K562 (cell line): Measurements from ENCODE around the gene MTMR12. TPM values are rescaled to one million over a fixed set of nuclear protein-coding genes. Genes with fewer than 3 reads are reported as not detected.

ENCODE experiments used
- ATAC-seq: fragments of 200-7000 bp; cut with Tn5 transposase; 3 replicates; pipeline ENCODE4 v1.9.1; 2020; ENCODE audit warnings: moderate library complexity
- BruUV-seq: library from RNA; stranded (reverse); fragments of 400-500 nt; replicated peaks from 2 replicates; lab custom pipeline; 2021; lab: Mats Ljungman, UMichigan
- CTCF ChIA-PET: fragments of 300-600 bp; formaldehyde crosslinking; extraction: SDS; loops from one replicate; lab custom pipeline; 2021; ENCODE audit warnings: low intra/inter-chr PET ratio; lab: Yijun Ruan, JAX
- POLR2A ChIA-PET: fragments of 300-600, 350-650 bp; sonication (Branson Sonifier 250); formaldehyde crosslinking; extraction: SDS; loops from one replicate; lab custom pipeline; 2021; ENCODE audit warnings: antibody characterized with exemption, inconsistent platforms; lab: Yijun Ruan, JAX
- DNase-seq, 4 experiments: peaks; one replicate each; pipeline versions ENCODE4 v3.0.0 to v3.0.0-alpha.2; 2011 to 2018; ENCODE audit warnings: low spot score in 3 of 4, mixed read lengths in 3 of 4; ENCODE audit errors: extremely low read depth in 1 of 4
- FAIRE-seq: peaks from 2 replicates; lab custom pipeline; 2011; peaks lifted over from hg19 to GRCh38; lab: Jason Lieb, UNC
- H2AFZ ChIP-seq: 2 replicates; pipeline ENCODE4 v1.6.0; 2011; ENCODE audit warnings: low read depth, low read length, control low read depth, inconsistent platforms
- H3K27ac ChIP-seq: fragments of 200-600 bp; 3 replicates; pipeline ENCODE4 v1.8.0; 2011; ENCODE audit warnings: low read depth, mild to moderate bottlenecking, control low read depth, inconsistent platforms, low read length, moderate library complexity, mixed read lengths; ENCODE audit errors: extremely low read depth
- H3K27me3 ChIP-seq, 2 experiments: fragments of 300-600 bp in 1 of 2; 2 replicates in 1 of 2; 3 replicates in 1 of 2; pipeline versions ENCODE4 v1.6.0 to v1.8.0; 2011; ENCODE audit warnings: inconsistent platforms in 2 of 2, low read length in 2 of 2, mild to moderate bottlenecking in 1 of 2, mixed read lengths in 1 of 2, moderate library complexity in 1 of 2; ENCODE audit not compliant: control insufficient read depth in 2 of 2, insufficient read depth in 2 of 2
- H3K36me3 ChIP-seq: fragments of 300-600 bp; 3 replicates; pipeline ENCODE4 v1.8.0; 2011; ENCODE audit warnings: mild to moderate bottlenecking, low read length, inconsistent platforms; ENCODE audit not compliant: control insufficient read depth, insufficient read depth
- H3K4me1 ChIP-seq, 2 experiments: fragments of 200-600 bp in 1 of 2; replicated peaks in 1 of 2; 2 replicates in 1 of 2; 3 replicates in 1 of 2; pipeline versions ENCODE4 v1.5.1 to v1.8.0; 2011; ENCODE audit warnings: inconsistent platforms in 2 of 2, low read length in 2 of 2, mild to moderate bottlenecking in 1 of 2, mixed read lengths in 1 of 2, moderate library complexity in 1 of 2; ENCODE audit not compliant: control insufficient read depth in 2 of 2, insufficient read depth in 2 of 2
- H3K4me2 ChIP-seq: 2 replicates; pipeline ENCODE4 v1.6.1; 2011; ENCODE audit warnings: low read length, control low read depth, inconsistent platforms, mixed read lengths; ENCODE audit not compliant: insufficient read depth
- H3K4me3 ChIP-seq: fragments of 200-600 bp; sonication (generic), shearing (Covaris generic); 2 replicates; pipeline ENCODE4 v1.5.1; 2016; ENCODE audit warnings: control low read depth, inconsistent platforms
- H3K79me2 ChIP-seq: fragments of 200-600 bp; 3 replicates; pipeline ENCODE4 v1.8.0; 2011; ENCODE audit warnings: low read length, inconsistent platforms; ENCODE audit not compliant: control insufficient read depth, insufficient read depth
- H3K9ac ChIP-seq, 2 experiments: 2 replicates each; pipeline versions ENCODE4 v1.6.0 to v1.6.1; 2011; ENCODE audit warnings: low read depth in 2 of 2, low read length in 2 of 2, control low read depth in 1 of 2, inconsistent platforms in 1 of 2, mild to moderate bottlenecking in 1 of 2, mixed read lengths in 1 of 2; ENCODE audit not compliant: insufficient read depth in 1 of 2
- H3K9me1 ChIP-seq: one replicate; pipeline ENCODE4 v1.6.0; 2011; ENCODE audit warnings: inconsistent platforms, mild to moderate bottlenecking, low read length, moderate library complexity; ENCODE audit not compliant: control insufficient read depth, insufficient read depth
- H3K9me3 ChIP-seq: replicated peaks from 2 replicates; pipeline ENCODE4 v1.5.1; 2011; ENCODE audit warnings: low read depth, low read length, inconsistent platforms; ENCODE audit not compliant: control insufficient read depth, insufficient read depth
- H4K20me1 ChIP-seq: replicated peaks from 2 replicates; pipeline ENCODE4 v1.6.1; 2011; ENCODE audit warnings: low read length, inconsistent platforms, mixed read lengths; ENCODE audit not compliant: control insufficient read depth, insufficient read depth
- CBX3 ChIP-seq, 2 experiments: IDR thresholded peaks; 1 replicate in 1 of 2; 2 replicates in 1 of 2; pipeline ENCODE4 v1.6.1; 2012; ENCODE audit warnings: inconsistent platforms in 2 of 2, low read length in 2 of 2, borderline replicate concordance in 1 of 2, control low read depth in 1 of 2
- CC2D1A ChIP-seq: fragments of 450-650 bp; IDR thresholded peaks from 2 replicates; pipeline ENCODE4 v1.6.1; 2017; ENCODE audit warnings: mild to moderate bottlenecking
- CHD4 ChIP-seq: fragments of 200-600 bp; sonication (generic); IDR thresholded peaks from 3 replicates; pipeline ENCODE4 v1.6.1; 2012; ENCODE audit warnings: low read depth, mild to moderate bottlenecking, mixed read lengths, low read length, inconsistent platforms; ENCODE audit not compliant: insufficient read depth, insufficient replicate concordance, poor library complexity, severe bottlenecking
- COPS2 ChIP-seq: fragments of 450-650 bp; conservative IDR thresholded peaks from 2 replicates; pipeline ENCODE4 v1.6.1; 2016; ENCODE audit warnings: mild to moderate bottlenecking, moderate library complexity
- CREM ChIP-seq: IDR thresholded peaks from 2 replicates; pipeline ENCODE4 v1.6.1; 2014; ENCODE audit warnings: antibody characterized with exemption, low read depth
- DACH1 ChIP-seq: fragments of 450-650 bp; IDR thresholded peaks from 2 replicates; pipeline ENCODE4 v1.6.1; 2018; ENCODE audit not compliant: partially characterized antibody
- DPF2 ChIP-seq: fragments of 450-650 bp; IDR thresholded peaks from 2 replicates; pipeline ENCODE4 v1.6.1; 2016
- HDAC6 ChIP-seq: IDR thresholded peaks from 2 replicates; pipeline ENCODE4 v1.6.1; 2012; ENCODE audit warnings: low read depth, mild to moderate bottlenecking, control low read depth, inconsistent platforms, low read length, moderate library complexity
- MCM3 ChIP-seq: fragments of 450-650 bp; IDR thresholded peaks from 2 replicates; pipeline ENCODE4 v1.6.1; 2016
- NR1H2 ChIP-seq: sonication (generic); formaldehyde crosslinking; IDR thresholded peaks from 2 replicates; pipeline ENCODE4 v1.4.0; 2020; ENCODE audit warnings: mild to moderate bottlenecking, missing genetic modification reagents
- PCBP1 ChIP-seq: fragments of 200-400 bp; formaldehyde crosslinking; IDR thresholded peaks from 2 replicates; pipeline ENCODE4 v1.6.1; 2018; ENCODE audit warnings: mild to moderate bottlenecking, low read depth, low read length; ENCODE audit not compliant: poor library complexity, severe bottlenecking
- PPARD ChIP-seq: fragments of 250-450 bp; sonication (Bioruptor Pico); IDR thresholded peaks from 2 replicates; pipeline ENCODE4 v1.8.0; 2022; ENCODE audit warnings: inconsistent platforms, mild to moderate bottlenecking, moderate library complexity
- RB1 ChIP-seq: fragments of 450-650 bp; IDR thresholded peaks from 2 replicates; pipeline ENCODE4 v1.6.1; 2017; ENCODE audit warnings: low read depth, mild to moderate bottlenecking
- SMC3 ChIP-seq: conservative IDR thresholded peaks from 2 replicates; pipeline ENCODE4 v1.6.1; 2011; ENCODE audit warnings: low read depth, low read length, improper control_type of control experiment; ENCODE audit not compliant: insufficient read depth
- THAP7 ChIP-seq: fragments of 250-450 bp; sonication (Bioruptor Pico); IDR thresholded peaks from 2 replicates; pipeline ENCODE4 v1.5.0; 2021
- TRIM28 ChIP-seq: fragments of 450-650 bp; IDR thresholded peaks from 2 replicates; pipeline ENCODE4 v1.6.1; 2017
- ZFP36 ChIP-seq: fragments of 150-350 bp; IDR thresholded peaks from 2 replicates; pipeline ENCODE4 v1.6.1; 2018; ENCODE audit warnings: low read length, low read depth; ENCODE audit not compliant: partially characterized antibody
- ZNF165 ChIP-seq: fragments of 250-450 bp; sonication (Bioruptor Pico); IDR thresholded peaks from 2 replicates; pipeline ENCODE4 v1.4.0; 2020; ENCODE audit warnings: borderline replicate concordance
- ZNF274 ChIP-seq: IDR thresholded peaks from 2 replicates; pipeline ENCODE4 v1.6.1; 2011; ENCODE audit warnings: low read depth, mild to moderate bottlenecking, low read length, moderate library complexity, borderline replicate concordance
- ZNF79 ChIP-seq: fragments of 250-450 bp; sonication (Bioruptor Pico); IDR thresholded peaks from 2 replicates; pipeline ENCODE4 v1.4.0; 2020; ENCODE audit warnings: low read depth, mild to moderate bottlenecking, moderate library complexity
- ZSCAN29 ChIP-seq: fragments of 450-650 bp; IDR thresholded peaks from 2 replicates; pipeline ENCODE4 v1.6.1; 2017
- WGBS: fragments of 100-300 bp; shearing (Covaris generic); methylation state at CpG from one replicate; pipeline ENCODE4 v1.1.6; 2016; ENCODE audit warnings: low coverage, mixed read lengths; ENCODE audit not compliant: insufficient coverage; ENCODE audit errors: missing lambda C conversion rate; 5-methylcytosine and 5-hydroxymethylcytosine counted together
- in situ Hi-C: fragments of 300-500 bp; cut with MboI; formaldehyde crosslinking; loops from 4 replicates; pipeline ENCODE4 v1.15.0; 2018; ENCODE audit warnings: inconsistent platforms, mixed read lengths
- intact Hi-C: fragments of 100-400 bp; cut with micrococcal nuclease; formaldehyde crosslinking; loops from 2 replicates; pipeline ENCODE4 v1.14.2; 2022
- polyA plus RNA-seq, 8 experiments: library from polyadenylated mRNA; depleted of rRNA in 4 of 8; stranded (reverse) in 5 of 8; unstranded in 3 of 8; fragments of >200 nt; fragmentation: Nextera tagmentation in 2 of 8; fragmentation: Illumina TruSeq in 1 of 8; extraction: Ambion mirVana in 2 of 8; extraction: Trizol in 1 of 8; gene quantifications; 2 replicates each; pipeline versions ENCODE4 v1.2.1 to v1.2.3, GENCODE V29; 2011 to 2014; ENCODE audit warnings: inconsistent platforms in 1 of 8, missing spikeins in 1 of 8
- total RNA-seq, 7 experiments: library from RNA; depleted of rRNA in 6 of 7; stranded (reverse); fragments of >200 nt in 6 of 7; fragmentation: Illumina TruSeq in 2 of 7; extraction: Trizol in 2 of 7; gene quantifications; 2 replicates each; pipeline versions ENCODE4 v1.2.1 to v1.2.3, GENCODE V29; 2011 to 2021; ENCODE audit warnings: low replicate concordance in 1 of 7
- TF ChIP-seq, protein P1 (sequence below): fragments of 150-350 bp; IDR thresholded peaks from 2 replicates; pipeline ENCODE4 v1.6.1; 2014; ENCODE audit warnings: low read depth, mild to moderate bottlenecking, low read length, borderline replicate concordance

Gene MTMR12
- total and polyA plus RNA-seq, 9 of the 15 experiments (the other 6 are each of a cell fraction or from before 2014, with no cell fraction given) = 4.0 to 28.7 (median 17.1) TPM

- H3K4me3 ChIP-seq = no peak overlapping the region
- H2AFZ ChIP-seq = no peak overlapping the region
- H3K27ac ChIP-seq = no peak overlapping the region
- no peak for FAIRE-seq
- H3K36me3 ChIP-seq = no peaks in the 10 kb centered on the region
- no peaks in the 10 kb centered on the region for H4K20me1 ChIP-seq
- ATAC-seq = no peak
- in situ Hi-C loops = no loop called here
- H3K9me1 ChIP-seq = no peaks in the 10 kb centered on the region
- no peak overlapping the region for H3K4me2 ChIP-seq
- ChIA-PET POLR2A (interaction anchor here (0.9 to 1.1 kb wide), 2 partner anchors 10 to 26 kb away, joined by 3 read pairs; no protein-coding TSS in a partner anchor), CTCF (no interaction called here)
- TF ChIP-seq ZNF274 = no peak
- no peak for TF ChIP-seq NR1H2 (CRISPR knock-in tag)
- TF ChIP-seq ZNF165 (CRISPR knock-in tag) = no peak
- TF ChIP-seq ZNF79 = no peak
- no peak for TF ChIP-seq ZSCAN29
- no peak for TF ChIP-seq CC2D1A
- TF ChIP-seq HDAC6 = no peak
- TF ChIP-seq CREM = no peak
- no peak for TF ChIP-seq RB1
- no peak for TF ChIP-seq DPF2
- TF ChIP-seq DACH1 = no peak
- no peak for TF ChIP-seq SMC3
- no peak for TF ChIP-seq COPS2
- TF ChIP-seq PPARD (CRISPR knock-in tag) = no peak
- TF ChIP-seq CBX3 (IDR thresholded peaks at IDR 0.05; ENCODE audit: borderline replicate concordance in 1 of 2, low read length in 2 of 2) = peak in 1 of 2 experiments; percentile 70; a peak in 1 of 3 replicates
- TF ChIP-seq ZFP36 = peak; percentile 90
- TF ChIP-seq MCM3 = no peak
- no peak for TF ChIP-seq PCBP1
- no peak for TF ChIP-seq THAP7
- TF ChIP-seq, protein P1, sequence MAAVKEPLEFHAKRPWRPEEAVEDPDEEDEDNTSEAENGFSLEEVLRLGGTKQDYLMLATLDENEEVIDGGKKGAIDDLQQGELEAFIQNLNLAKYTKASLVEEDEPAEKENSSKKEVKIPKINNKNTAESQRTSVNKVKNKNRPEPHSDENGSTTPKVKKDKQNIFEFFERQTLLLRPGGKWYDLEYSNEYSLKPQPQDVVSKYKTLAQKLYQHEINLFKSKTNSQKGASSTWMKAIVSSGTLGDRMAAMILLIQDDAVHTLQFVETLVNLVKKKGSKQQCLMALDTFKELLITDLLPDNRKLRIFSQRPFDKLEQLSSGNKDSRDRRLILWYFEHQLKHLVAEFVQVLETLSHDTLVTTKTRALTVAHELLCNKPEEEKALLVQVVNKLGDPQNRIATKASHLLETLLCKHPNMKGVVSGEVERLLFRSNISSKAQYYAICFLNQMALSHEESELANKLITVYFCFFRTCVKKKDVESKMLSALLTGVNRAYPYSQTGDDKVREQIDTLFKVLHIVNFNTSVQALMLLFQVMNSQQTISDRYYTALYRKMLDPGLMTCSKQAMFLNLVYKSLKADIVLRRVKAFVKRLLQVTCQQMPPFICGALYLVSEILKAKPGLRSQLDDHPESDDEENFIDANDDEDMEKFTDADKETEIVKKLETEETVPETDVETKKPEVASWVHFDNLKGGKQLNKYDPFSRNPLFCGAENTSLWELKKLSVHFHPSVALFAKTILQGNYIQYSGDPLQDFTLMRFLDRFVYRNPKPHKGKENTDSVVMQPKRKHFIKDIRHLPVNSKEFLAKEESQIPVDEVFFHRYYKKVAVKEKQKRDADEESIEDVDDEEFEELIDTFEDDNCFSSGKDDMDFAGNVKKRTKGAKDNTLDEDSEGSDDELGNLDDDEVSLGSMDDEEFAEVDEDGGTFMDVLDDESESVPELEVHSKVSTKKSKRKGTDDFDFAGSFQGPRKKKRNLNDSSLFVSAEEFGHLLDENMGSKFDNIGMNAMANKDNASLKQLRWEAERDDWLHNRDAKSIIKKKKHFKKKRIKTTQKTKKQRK = peak; percentile 54; the same call in 1 of the 2 replicates
- TF ChIP-seq CHD4 = no peak
- peak; percentile 59; the same call in 1 of the 2 replicates for TF ChIP-seq TRIM28
- BruUV-seq = no TSS peak
- intact Hi-C loops = loop anchor here (10.0 kb wide), 1 partner anchor 276 kb away; no protein-coding TSS in a partner anchor
- peak in 1 of 4 experiments; percentile 41 for DNase-seq
- no peaks in the 10 kb centered on the region for H3K79me2 ChIP-seq
- H3K4me1 ChIP-seq = no peaks in the 10 kb centered on the region
- 9% methylated on average over 2 of the region's 2 CpGs for WGBS
- no peak overlapping the region for H3K9ac ChIP-seq
- H3K27me3 ChIP-seq = no peaks in the 10 kb centered on the region; a peak in 1 of 5 replicates
- H3K9me3 ChIP-seq = no peaks in the 10 kb centered on the region
Observed at GRCh38 chr5:32339198-32339597, 26.5 kb upstream of the MTMR12 start.
